ENCODE data around the gene CAV1.

CAV1 gene

DNA sequence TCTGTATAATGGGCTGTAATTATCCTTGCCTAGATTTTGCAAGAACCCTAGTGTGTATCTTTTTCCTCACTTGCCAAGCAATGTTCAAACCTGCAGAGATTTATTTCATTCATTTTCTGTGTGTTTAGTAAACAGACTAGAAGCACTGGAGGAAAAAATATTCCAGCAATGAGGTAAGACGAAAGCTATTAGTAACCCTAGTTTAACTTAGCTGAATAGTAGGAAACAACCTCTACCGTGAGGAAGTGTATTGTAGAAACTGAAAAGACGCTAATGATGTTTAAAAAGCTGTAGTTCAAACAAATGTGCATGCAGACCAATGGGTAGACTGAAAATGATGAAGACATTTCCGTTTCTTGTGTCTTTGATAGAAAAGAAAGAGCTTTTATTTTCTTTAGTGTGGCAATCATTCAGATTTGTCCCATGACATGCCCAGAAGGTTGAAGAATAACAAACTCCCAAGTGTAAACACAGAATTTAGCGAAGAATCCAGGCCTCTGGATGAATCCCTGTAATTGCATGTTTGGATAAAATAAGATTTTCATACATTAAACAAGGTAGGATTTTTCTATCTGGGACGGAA, 20.7 kb downstream of the CAV1 start:
- TF ChIP-seq, protein P1, sequence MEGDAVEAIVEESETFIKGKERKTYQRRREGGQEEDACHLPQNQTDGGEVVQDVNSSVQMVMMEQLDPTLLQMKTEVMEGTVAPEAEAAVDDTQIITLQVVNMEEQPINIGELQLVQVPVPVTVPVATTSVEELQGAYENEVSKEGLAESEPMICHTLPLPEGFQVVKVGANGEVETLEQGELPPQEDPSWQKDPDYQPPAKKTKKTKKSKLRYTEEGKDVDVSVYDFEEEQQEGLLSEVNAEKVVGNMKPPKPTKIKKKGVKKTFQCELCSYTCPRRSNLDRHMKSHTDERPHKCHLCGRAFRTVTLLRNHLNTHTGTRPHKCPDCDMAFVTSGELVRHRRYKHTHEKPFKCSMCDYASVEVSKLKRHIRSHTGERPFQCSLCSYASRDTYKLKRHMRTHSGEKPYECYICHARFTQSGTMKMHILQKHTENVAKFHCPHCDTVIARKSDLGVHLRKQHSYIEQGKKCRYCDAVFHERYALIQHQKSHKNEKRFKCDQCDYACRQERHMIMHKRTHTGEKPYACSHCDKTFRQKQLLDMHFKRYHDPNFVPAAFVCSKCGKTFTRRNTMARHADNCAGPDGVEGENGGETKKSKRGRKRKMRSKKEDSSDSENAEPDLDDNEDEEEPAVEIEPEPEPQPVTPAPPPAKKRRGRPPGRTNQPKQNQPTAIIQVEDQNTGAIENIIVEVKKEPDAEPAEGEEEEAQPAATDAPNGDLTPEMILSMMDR (IDR thresholded peaks at IDR 0.05; ENCODE audit: low read depth, low read length) = no peak
- in situ Hi-C loops (cut with HindIII; ENCODE audit: low sequenced_read_pairs) = no loop called here
- no peak for DNase-seq (ENCODE audit: low read depth, low spot score)
- no peak overlapping the region for H3K4me3 ChIP-seq (ENCODE audit: low read depth, low read length)

GRCh38 chr7:116546054-116546453, 21.2 kb downstream of the CAV1 start:
- in situ Hi-C loops (cut with HindIII; ENCODE audit: low sequenced_read_pairs) = no loop called here
- TF ChIP-seq, protein P1 (IDR thresholded peaks at IDR 0.05; ENCODE audit: low read depth, low read length) = no peak
- H3K4me3 ChIP-seq (ENCODE audit: low read depth, low read length) = no peak overlapping the region
- no peak for DNase-seq (ENCODE audit: low read depth, low spot score)

GRCh38 chr7:116546916-116547315, 22.1 kb downstream of the CAV1 start:
- TF ChIP-seq, protein P1 (IDR thresholded peaks at IDR 0.05; ENCODE audit: low read depth, low read length) = no peak
- no peak for DNase-seq (ENCODE audit: low read depth, low spot score)
- in situ Hi-C loops (cut with HindIII; ENCODE audit: low sequenced_read_pairs) = no loop called here
- no peak overlapping the region for H3K4me3 ChIP-seq (ENCODE audit: low read depth, low read length)

DNA sequence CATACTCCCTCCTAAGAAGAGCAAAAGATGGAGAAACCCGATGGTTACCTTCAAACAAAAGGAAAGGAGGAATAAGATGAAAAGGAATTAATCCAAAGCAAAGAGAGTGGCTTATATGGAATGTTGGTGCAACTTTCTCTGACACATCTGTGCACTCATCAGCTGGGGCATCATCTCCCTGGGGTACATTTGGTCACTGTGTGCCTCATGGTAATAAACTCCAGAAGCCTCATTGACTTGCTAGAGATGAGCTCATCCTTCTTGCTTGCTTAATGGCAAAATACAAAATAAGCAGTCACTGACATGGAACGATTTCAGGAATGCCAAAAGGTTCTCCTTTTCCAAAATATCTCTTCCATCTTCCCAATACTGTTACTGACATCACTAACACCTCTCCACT, 22.5 kb downstream of the CAV1 start:
- in situ Hi-C loops (cut with HindIII; ENCODE audit: low sequenced_read_pairs) = no loop called here
- no peak for DNase-seq (ENCODE audit: low read depth, low spot score)
- H3K4me3 ChIP-seq (ENCODE audit: low read depth, low read length) = no peak overlapping the region
- TF ChIP-seq, protein P1 (IDR thresholded peaks at IDR 0.05; ENCODE audit: low read depth, low read length) = no peak

GRCh38 chr7:116548506-116548905, 23.7 kb downstream of the CAV1 start:
- no peak for DNase-seq (ENCODE audit: low read depth, low spot score)
- in situ Hi-C loops (cut with HindIII; ENCODE audit: low sequenced_read_pairs) = no loop called here
- TF ChIP-seq, protein P1 (IDR thresholded peaks at IDR 0.05; ENCODE audit: low read depth, low read length) = no peak
- H3K4me3 ChIP-seq (ENCODE audit: low read depth, low read length) = no peak overlapping the region

GRCh38 chr7:116549370-116549769, 24.5 kb downstream of the CAV1 start:
- TF ChIP-seq, protein P1 (IDR thresholded peaks at IDR 0.05; ENCODE audit: low read depth, low read length) = no peak

GRCh38 chr7:116551692-116552091, 26.9 kb downstream of the CAV1 start:
- no peak for DNase-seq (ENCODE audit: low read depth, low spot score)
- TF ChIP-seq, protein P1 (IDR thresholded peaks at IDR 0.05; ENCODE audit: low read depth, low read length) = no peak
- in situ Hi-C loops (cut with HindIII; ENCODE audit: low sequenced_read_pairs) = no loop called here
- no peak overlapping the region for H3K4me3 ChIP-seq (ENCODE audit: low read depth, low read length)

More at GRCh38 chr7:116549370-116549769, 24.5 kb downstream of the CAV1 start:
- no peak overlapping the region for H3K4me3 ChIP-seq (ENCODE audit: low read depth, low read length)
- in situ Hi-C loops (cut with HindIII; ENCODE audit: low sequenced_read_pairs) = no loop called here
- DNase-seq (ENCODE audit: low read depth, low spot score) = no peak

Data from astrocyte of the spinal cord (primary cell).